ENCODE results near the gene DUSP10. TPM values are rescaled to one million over a fixed set of nuclear protein-coding genes. Genes with fewer than 3 reads are reported as not detected.

Gene DUSP10
- total and polyA plus RNA-seq, 2 of the 13 experiments (the other 11 are each of a cell fraction or from before 2014, with no cell fraction given), result 2.1 to 4.4 TPM

- TF ChIP-seq AHDC1 (CRISPR knock-in tag; IDR thresholded peaks at IDR 0.05; ENCODE audit: borderline replicate concordance), result peak; percentile 16; the same call in 1 of the 2 replicates
- TF ChIP-seq SNAPC4 (CRISPR knock-in tag; IDR thresholded peaks at IDR 0.05), result no peak
- 0 out of 2 replicates have a peak, but pooled peaks have one; percentile 24 for TF ChIP-seq SOX13 (IDR thresholded peaks at IDR 0.05)
- TF ChIP-seq SOX13 (CRISPR knock-in tag; conservative IDR thresholded peaks at IDR 0.05 in 1 of 2, IDR thresholded peaks at IDR 0.05 in 1 of 2), result no peak
These were observed 25.0 kb downstream of the DUSP10 start (continued) for GRCh38 chr1:221716713-221717484.
